SU-DHL-6 (cell line): ENCODE results near the gene DPH7.

Experiments used
- H2AFZ ChIP-seq: fragments of 200-600 bp; sonication (generic); 2 replicates; pipeline ENCODE4 v1.6.1; 2014; ENCODE audit warnings: low read depth, mild to moderate bottlenecking, moderate library complexity, mixed read lengths, antibody characterized with exemption, low read length; ENCODE audit not compliant: severe bottlenecking
- H3F3A ChIP-seq: fragments of 200-600 bp; shearing (Covaris generic); 2 replicates; pipeline ENCODE4 v1.6.0; 2016; ENCODE audit warnings: antibody characterized with exemption, mild to moderate bottlenecking; ENCODE audit not compliant: insufficient read depth
- H3K27ac ChIP-seq: fragments of 200-600 bp; sonication (generic); 2 replicates; pipeline ENCODE4 v1.5.1; 2016; ENCODE audit warnings: low read depth, mild to moderate bottlenecking, low read length, moderate library complexity, mixed read lengths
- H3K27me3 ChIP-seq: fragments of 200-600 bp; sonication (generic), shearing (Covaris generic); 2 replicates; pipeline ENCODE4 v1.6.0; 2014; ENCODE audit warnings: mild to moderate bottlenecking, low read length
- H3K36me3 ChIP-seq: fragments of 200-600 bp; sonication (generic); 2 replicates; pipeline ENCODE4 v1.6.1; 2014; ENCODE audit warnings: mild to moderate bottlenecking, low read length, mixed read lengths
- H3K4me2 ChIP-seq: fragments of 300-600, 200-600 bp; shearing (Covaris generic), sonication (generic); 2 replicates; pipeline ENCODE4 v1.6.0; 2014; ENCODE audit warnings: low read length, low read depth, mild to moderate bottlenecking; ENCODE audit not compliant: poor library complexity, severe bottlenecking
- H3K4me3 ChIP-seq: fragments of 200-600 bp; sonication (generic); 2 replicates; pipeline ENCODE4 v1.5.1; 2014; ENCODE audit warnings: antibody characterized with exemption, low read length, mild to moderate bottlenecking, mixed read lengths; ENCODE audit not compliant: insufficient read depth, poor library complexity, severe bottlenecking
- H3K79me2 ChIP-seq: fragments of 200-600 bp; sonication (generic); 2 replicates; pipeline ENCODE4 v1.6.1; 2014; ENCODE audit warnings: mild to moderate bottlenecking, low read length, moderate library complexity; ENCODE audit not compliant: insufficient read depth
- H3K9ac ChIP-seq: fragments of 200-600 bp; sonication (generic); 2 replicates; pipeline ENCODE4 v1.7.0; 2014; ENCODE audit warnings: mild to moderate bottlenecking, low read length
- H3K9me2 ChIP-seq: fragments of 200-600 bp; sonication (generic); replicated peaks from 2 replicates; pipeline ENCODE4 v1.6.1; 2014; ENCODE audit warnings: low read length; ENCODE audit not compliant: insufficient read depth
- H3K9me3 ChIP-seq: fragments of 200-600 bp; sonication (generic); 2 replicates; pipeline ENCODE4 v1.6.1; 2014; ENCODE audit warnings: low read length, mixed read lengths; ENCODE audit not compliant: insufficient read depth
- H4K20me1 ChIP-seq: fragments of 200-600 bp; sonication (generic); 2 replicates; pipeline ENCODE4 v1.6.1; 2014; ENCODE audit warnings: low read depth, mild to moderate bottlenecking, antibody characterized with exemption, low read length, moderate library complexity, mixed read lengths
- EZH2phosphoT487 ChIP-seq: fragments of 200-600 bp; sonication (generic), shearing (Covaris generic); conservative IDR thresholded peaks from 2 replicates; pipeline ENCODE4 v1.6.1; 2018; ENCODE audit warnings: mild to moderate bottlenecking, antibody characterized with exemption, low read length, moderate library complexity, mixed read lengths
- TF ChIP-seq, protein P1 (sequence below): fragments of 200-600 bp; sonication (generic); IDR thresholded peaks from one replicate; pipeline ENCODE4 v1.5.1; 2017; ENCODE audit warnings: antibody characterized with exemption, mild to moderate bottlenecking, low read length, moderate library complexity; ENCODE audit not compliant: insufficient read depth, poor library complexity, severe bottlenecking

DPH7 gene

DNA sequence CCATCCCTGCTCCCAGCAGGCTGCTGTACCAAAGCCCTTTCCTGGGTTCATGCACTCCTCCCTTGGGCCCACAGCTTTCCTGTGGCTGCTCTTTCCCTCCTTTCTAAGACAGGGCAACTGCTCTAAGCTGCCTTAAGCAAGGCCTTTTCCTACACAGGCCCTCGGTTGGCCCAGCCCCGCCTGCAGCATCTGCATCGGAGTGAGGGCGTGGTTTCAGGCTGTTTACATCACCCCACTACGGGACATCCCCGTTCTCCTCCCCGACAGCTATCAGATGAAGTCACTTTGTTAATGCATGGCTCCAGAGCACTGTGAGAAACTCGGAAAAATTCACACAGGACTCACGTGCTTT lies 3.4 kb downstream of the DPH7 start:
- TF ChIP-seq, protein P1, sequence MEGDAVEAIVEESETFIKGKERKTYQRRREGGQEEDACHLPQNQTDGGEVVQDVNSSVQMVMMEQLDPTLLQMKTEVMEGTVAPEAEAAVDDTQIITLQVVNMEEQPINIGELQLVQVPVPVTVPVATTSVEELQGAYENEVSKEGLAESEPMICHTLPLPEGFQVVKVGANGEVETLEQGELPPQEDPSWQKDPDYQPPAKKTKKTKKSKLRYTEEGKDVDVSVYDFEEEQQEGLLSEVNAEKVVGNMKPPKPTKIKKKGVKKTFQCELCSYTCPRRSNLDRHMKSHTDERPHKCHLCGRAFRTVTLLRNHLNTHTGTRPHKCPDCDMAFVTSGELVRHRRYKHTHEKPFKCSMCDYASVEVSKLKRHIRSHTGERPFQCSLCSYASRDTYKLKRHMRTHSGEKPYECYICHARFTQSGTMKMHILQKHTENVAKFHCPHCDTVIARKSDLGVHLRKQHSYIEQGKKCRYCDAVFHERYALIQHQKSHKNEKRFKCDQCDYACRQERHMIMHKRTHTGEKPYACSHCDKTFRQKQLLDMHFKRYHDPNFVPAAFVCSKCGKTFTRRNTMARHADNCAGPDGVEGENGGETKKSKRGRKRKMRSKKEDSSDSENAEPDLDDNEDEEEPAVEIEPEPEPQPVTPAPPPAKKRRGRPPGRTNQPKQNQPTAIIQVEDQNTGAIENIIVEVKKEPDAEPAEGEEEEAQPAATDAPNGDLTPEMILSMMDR, result no peak
- TF ChIP-seq EZH2phosphoT487, result no peak
- Histone ChIP-seq H3K27me3 (no peaks in the 10 kb centered on the region), H3K9me2 (no peaks in the 10 kb centered on the region), H3K36me3 (peaks cover 7% of the 10 kb centered on the region; the same call in 1 of the 2 replicates), H3K27ac (peak overlapping the region; percentile 64), H4K20me1 (no peaks in the 10 kb centered on the region; the same call in 1 of the 2 replicates), H2AFZ (no peak overlapping the region), H3K4me3 (no peak overlapping the region), H3K79me2 (peaks cover 27% of the 10 kb centered on the region), H3K4me2 (peak overlapping the region; percentile 94), H3F3A (0 out of 2 replicates have a peak, but pooled peaks cover 8% of the 10 kb centered on the region), H3K9ac (no peak overlapping the region), H3K9me3 (no peaks in the 10 kb centered on the region)

DNA sequence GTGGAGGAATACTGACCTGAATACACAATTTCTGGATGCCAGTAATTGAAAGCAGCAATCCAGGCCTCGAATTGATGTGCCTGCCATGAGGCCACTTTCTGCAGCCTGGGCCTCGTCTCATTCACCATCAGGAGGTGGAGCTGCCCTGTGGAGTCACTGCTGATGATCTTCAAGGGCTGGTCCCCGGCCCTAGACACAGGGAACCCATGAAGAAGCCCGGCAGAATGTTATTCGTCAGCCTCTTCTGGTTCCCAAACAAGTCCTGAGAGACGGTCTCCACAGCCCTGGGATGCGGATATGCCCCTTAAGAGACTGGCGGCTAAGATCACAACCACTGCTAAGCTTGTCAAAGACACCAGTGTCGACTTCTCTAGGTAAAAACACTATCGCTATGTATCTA lies 4.5 kb downstream of the DPH7 start:
- Histone ChIP-seq H3K79me2 (peaks cover 27% of the 10 kb centered on the region), H3K9me3 (no peaks in the 10 kb centered on the region), H4K20me1 (no peaks in the 10 kb centered on the region; the same call in 1 of the 2 replicates), H3K4me2 (no peak overlapping the region), H3K9ac (no peak overlapping the region), H3F3A (0 out of 2 replicates have a peak, but pooled peaks cover 8% of the 10 kb centered on the region), H3K27me3 (no peaks in the 10 kb centered on the region), H3K27ac (no peak overlapping the region), H3K9me2 (no peaks in the 10 kb centered on the region), H2AFZ (no peak overlapping the region), H3K4me3 (no peak overlapping the region), H3K36me3 (peaks cover 7% of the 10 kb centered on the region; the same call in 1 of the 2 replicates)
- TF ChIP-seq EZH2phosphoT487, result no peak
- TF ChIP-seq, protein P1, result no peak

DNA sequence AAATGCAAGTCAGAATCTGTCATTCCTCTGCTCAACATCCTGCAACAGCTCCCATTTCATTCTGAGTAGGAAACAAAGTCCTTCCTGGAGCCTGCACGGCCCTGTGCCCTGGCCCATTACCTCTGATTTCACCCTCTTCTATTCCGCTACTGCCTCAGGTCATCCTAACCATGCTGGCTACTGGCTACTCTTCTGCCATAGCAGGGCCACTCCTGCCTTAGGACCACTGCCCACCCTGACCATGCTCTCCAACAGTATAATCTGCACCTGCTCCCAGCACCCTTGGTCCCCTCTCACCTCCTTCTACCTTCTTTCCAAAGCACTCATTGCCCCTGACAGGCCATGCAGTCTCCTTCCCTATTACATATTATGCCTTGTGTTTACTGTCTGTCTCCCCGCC lies 8.2 kb downstream of the DPH7 start:
- Histone ChIP-seq H3K9ac (no peak overlapping the region), H3K79me2 (0 out of 2 replicates have a peak, but pooled peaks cover 4% of the 10 kb centered on the region), H2AFZ (no peak overlapping the region), H3K36me3 (peaks cover 7% of the 10 kb centered on the region; the same call in 1 of the 2 replicates), H3K9me2 (no peaks in the 10 kb centered on the region), H4K20me1 (no peaks in the 10 kb centered on the region), H3K4me3 (no peak overlapping the region), H3K27me3 (no peaks in the 10 kb centered on the region), H3K9me3 (no peaks in the 10 kb centered on the region), H3K27ac (no peak overlapping the region), H3K4me2 (no peak overlapping the region), H3F3A (no peaks in the 10 kb centered on the region)
- TF ChIP-seq EZH2phosphoT487, result no peak
- TF ChIP-seq, protein P1, result no peak
